ENCODE data around the gene LINGO1. TPM values are rescaled to one million over a fixed set of nuclear protein-coding genes. Genes with fewer than 3 reads are reported as not detected.

The LINGO1 gene
- total RNA-seq (2021) (51.3 to 60.5 TPM (median 58.9 TPM) in 3 replicates), Bru-seq, nascent RNA (percentile 45 among the genes with signal in this experiment)
- long read RNA-seq, experiment 1, transcript LINGO1-201 (2 exons, 3,055 nt): major isoform, 331 of 373 reads
- long read RNA-seq, experiment 1, partial matches to known transcripts: 0 of 373 reads
- long read RNA-seq, experiment 1, other reads (novel, unspliced or antisense): 41 of 373 reads
- long read RNA-seq, experiment 2, transcript LINGO1-201 (2 exons, 3,055 nt): major isoform, 48 of 123 reads
- long read RNA-seq, experiment 2, partial matches to known transcripts: 0 of 123 reads
- long read RNA-seq, experiment 2, other reads (novel, unspliced or antisense): 75 of 123 reads
- long read RNA-seq, experiment 3, partial matches to known transcripts: 0 of 4 reads
- long read RNA-seq, experiment 3, other reads (novel, unspliced or antisense): 0 of 4 reads

GRCh38 chr15:77632534-77633133, at the start of gene LINGO1:
TSS of gene LINGO1 (minus strand) at chr15:77632912. CDS start at chr15:77632315, 597 bp downstream.
- peaks cover 7% of the 10 kb centered on the region for H3K27me3 Mint-ChIP-seq (ENCODE audit: low read depth)
- CTCF ChIA-PET: interaction anchor here (0.5 to 7.7 kb wide), 82 partner anchors 9 to 1760 kb away, joined by 3 to 237 read pairs (median 6); no protein-coding TSS in a partner anchor
- DNase-seq (ENCODE audit: low spot score) (peak; percentile 59), ATAC-seq (no peak)
- H3K4me1 Mint-ChIP-seq: peaks cover 55% of the 10 kb centered on the region
- no peaks in the 10 kb centered on the region for H3K9me3 Mint-ChIP-seq
- 0 out of 2 replicates have a peak, but pooled peaks cover 2% of the 10 kb centered on the region for H3K36me3 Mint-ChIP-seq
- TF ChIP-seq ETV6 (CRISPR knock-in tag; IDR thresholded peaks at IDR 0.05): no peak
- no peak for TF ChIP-seq TEAD4 (CRISPR knock-in tag; IDR thresholded peaks at IDR 0.05)
- TF ChIP-seq ZNF263 (CRISPR knock-in tag; IDR thresholded peaks at IDR 0.05; ENCODE audit: low read depth): peak; percentile 99
- no peak for TF ChIP-seq NFATC4 (CRISPR knock-in tag; IDR thresholded peaks at IDR 0.05)
- POLR2A ChIA-PET: interaction anchor here (1.4 to 1.9 kb wide), 5 partner anchors 8 to 107 kb away, joined by 3 to 9 read pairs (median 4); no protein-coding TSS in a partner anchor
- H3K27ac Mint-ChIP-seq: peak within 1 kb of the TSS; percentile 86
- H3K4me3 Mint-ChIP-seq: peak within 1 kb of the TSS; percentile 65

- no peaks in the 10 kb centered on the region for H3K27me3 Mint-ChIP-seq (ENCODE audit: low read depth)
- no peak for TF ChIP-seq ATF6 (CRISPR knock-in tag; IDR thresholded peaks at IDR 0.05)
- TF ChIP-seq ZNF396 (CRISPR knock-in tag; IDR thresholded peaks at IDR 0.05; ENCODE audit: borderline replicate concordance): no peak
- TF ChIP-seq ZNF263 (CRISPR knock-in tag; IDR thresholded peaks at IDR 0.05; ENCODE audit: low read depth): no peak
- TF ChIP-seq FOXP4 (CRISPR knock-in tag; IDR thresholded peaks at IDR 0.05): no peak
- no peak for TF ChIP-seq NR3C1 (CRISPR knock-in tag; conservative IDR thresholded peaks at IDR 0.05; ENCODE audit: low read depth)
- TF ChIP-seq GTF2I (CRISPR knock-in tag; conservative IDR thresholded peaks at IDR 0.05): no peak
- no peak for TF ChIP-seq ZNF512 (CRISPR knock-in tag; IDR thresholded peaks at IDR 0.05; ENCODE audit: borderline replicate concordance)
- no peak for TF ChIP-seq CDX4 (CRISPR knock-in tag; IDR thresholded peaks at IDR 0.05; ENCODE audit: borderline replicate concordance)
- TF ChIP-seq USF1 (CRISPR knock-in tag; IDR thresholded peaks at IDR 0.05): no peak
- TF ChIP-seq NFE2L1 (CRISPR knock-in tag; IDR thresholded peaks at IDR 0.05): no peak
- TF ChIP-seq STAT6 (CRISPR knock-in tag; conservative IDR thresholded peaks at IDR 0.05; ENCODE audit: low read depth): no peak
- no peak for TF ChIP-seq KAT7 (CRISPR knock-in tag; IDR thresholded peaks at IDR 0.05; ENCODE audit: borderline replicate concordance)
- no peak for TF ChIP-seq NR1H2 (CRISPR knock-in tag; IDR thresholded peaks at IDR 0.05)
- TF ChIP-seq ZNF138 (CRISPR knock-in tag; conservative IDR thresholded peaks at IDR 0.05): no peak
- H3K27ac Mint-ChIP-seq: no peak overlapping the region
- ChIA-PET POLR2A (no interaction called here), CTCF (no interaction called here)
- ATAC-seq (no peak), DNase-seq (ENCODE audit: low spot score) (no peak)
- no peaks in the 10 kb centered on the region for H3K9me3 Mint-ChIP-seq
- H3K36me3 Mint-ChIP-seq: no peaks in the 10 kb centered on the region
- no peak overlapping the region for H3K4me3 Mint-ChIP-seq
- H3K4me1 Mint-ChIP-seq: no peaks in the 10 kb centered on the region
Measured at GRCh38 chr15:77681362-77681761, 48.6 kb upstream of the LINGO1 start.

Data from WTC11 (cell line).